ENCODE data around the gene STAC2. TPM values are rescaled to one million over a fixed set of nuclear protein-coding genes. Genes with fewer than 3 reads are reported as not detected.

Gene STAC2
- total and polyA plus RNA-seq, 2 donors (not counting 1 experiment from before 2014, with no cell fraction given), result not detected

GRCh38 chr17:39170109-39170508 lies 55.6 kb downstream of the STAC2 start:
- peaks cover 23% of the 10 kb centered on the region for H3K4me1 Mint-ChIP-seq
- TF ChIP-seq EZH2 (IDR thresholded peaks at IDR 0.05; ENCODE audit: borderline replicate concordance, insufficient read depth, low read depth, low read length, poor library complexity, severe bottlenecking), result no peak
- TF ChIP-seq CTCF (IDR thresholded peaks at IDR 0.05), result no peak
- Histone ChIP-seq H3K9me3 (ENCODE audit: control extremely low read depth in 1 of 3, control insufficient read depth in 2 of 3, insufficient read depth in 1 of 3, low read length in 2 of 3) (peaks cover 0 to 12% (median 0%) of the 10 kb centered on the region in 3 donors), H3K4me1 (ENCODE audit: control insufficient read depth in 2 of 2, insufficient read depth in 2 of 2, low read length in 2 of 2) (peaks cover 24 to 29% of the 10 kb centered on the region in 2 donors), H3K79me2 (ENCODE audit: control insufficient read depth, insufficient read depth, low read length) (no peaks in the 10 kb centered on the region), H3K4me3 (ENCODE audit: control extremely low read depth in 1 of 5, extremely low read depth in 1 of 5, insufficient read depth in 1 of 5, low read depth in 2 of 5, low read length in 4 of 5) (no peak overlapping the region), H3K27ac (ENCODE audit: low read length in 2 of 2) (no peak overlapping the region), H3K9ac (ENCODE audit: low read length) (no peak overlapping the region), H3K4me2 (replicated peaks; ENCODE audit: low read depth, low read length, poor library complexity, severe bottlenecking) (no peak overlapping the region), H3K36me3 (replicated peaks in 1 of 2; ENCODE audit: control extremely low read depth in 1 of 2, control insufficient read depth in 1 of 2, extremely low read depth in 1 of 2, insufficient read depth in 2 of 2, low read length in 1 of 2) (no peaks in the 10 kb centered on the region), H3K27me3 (replicated peaks in 1 of 4; ENCODE audit: control extremely low read depth in 1 of 4, control insufficient read depth in 3 of 4, insufficient read depth in 4 of 4, low read length in 3 of 4) (peaks cover 0 to 61% (median 20%) of the 10 kb centered on the region in 4 experiments), H4K20me1 (ENCODE audit: control insufficient read depth, insufficient read depth, low read length, poor library complexity, severe bottlenecking) (no peaks in the 10 kb centered on the region), H2AFZ (ENCODE audit: insufficient read depth, low read depth, low read length, poor library complexity, severe bottlenecking) (no peak overlapping the region)
- POLR2A ChIA-PET, result no interaction called here
- WGBS (ENCODE audit: insufficient coverage), result 14% methylated on average over 3 of the region's 4 CpGs
- no peak overlapping the region for H3K27ac Mint-ChIP-seq
- no peaks in the 10 kb centered on the region for H3K9me3 Mint-ChIP-seq (ENCODE audit: insufficient read depth)
- ATAC-seq (ENCODE audit: low read depth) (no peak), DNase-seq (no peak)
- CTCF ChIA-PET, result interaction anchor here (1.2 to 6.9 kb wide), 4 partner anchors 9 to 188 kb away, joined by 3 to 77 read pairs (median 5); no protein-coding TSS in a partner anchor
- no peak overlapping the region for H3K4me3 Mint-ChIP-seq
- intact Hi-C loops (cut with micrococcal nuclease), result no loop called here
- peaks cover 31% of the 10 kb centered on the region for H3K27me3 Mint-ChIP-seq

- DNase-seq (no peak), ATAC-seq (ENCODE audit: low read depth) (no peak)
- H3K4me3 ChIP-seq (ENCODE audit: control extremely low read depth in 1 of 5, extremely low read depth in 1 of 5, insufficient read depth in 1 of 5, low read depth in 2 of 5, low read length in 4 of 5), result no peak overlapping the region
- H3K4me3 Mint-ChIP-seq, result no peak overlapping the region
- intact Hi-C loops (cut with micrococcal nuclease), result no loop called here
- H3K27ac ChIP-seq (ENCODE audit: low read length in 2 of 2), result no peak overlapping the region
- peaks cover 27% of the 10 kb centered on the region for H3K4me1 Mint-ChIP-seq
- H3K27me3 ChIP-seq (replicated peaks in 1 of 4; ENCODE audit: control extremely low read depth in 1 of 4, control insufficient read depth in 3 of 4, insufficient read depth in 4 of 4, low read length in 3 of 4), result peaks cover 0 to 63% (median 20%) of the 10 kb centered on the region in 4 experiments
- ChIA-PET CTCF (interaction anchor here (0.7 to 6.9 kb wide), 5 partner anchors 14 to 1086 kb away, joined by 3 to 77 read pairs (median 4); no protein-coding TSS in a partner anchor), POLR2A (interaction anchor here (0.6 to 0.7 kb wide), 2 partner anchors 17 to 464 kb away, joined by 3 to 5 read pairs; no protein-coding TSS in a partner anchor)
- H3K36me3 ChIP-seq (replicated peaks in 1 of 2; ENCODE audit: control extremely low read depth in 1 of 2, control insufficient read depth in 1 of 2, extremely low read depth in 1 of 2, insufficient read depth in 2 of 2, low read length in 1 of 2), result no peaks in the 10 kb centered on the region
- WGBS (ENCODE audit: insufficient coverage), result 90% methylated on average over 1 of the region's 3 CpGs
- no peaks in the 10 kb centered on the region for H3K79me2 ChIP-seq (ENCODE audit: control insufficient read depth, insufficient read depth, low read length)
- TF ChIP-seq CTCF (IDR thresholded peaks at IDR 0.05) (no peak), EZH2 (IDR thresholded peaks at IDR 0.05; ENCODE audit: borderline replicate concordance, insufficient read depth, low read depth, low read length, poor library complexity, severe bottlenecking) (no peak)
- no peak overlapping the region for H3K9ac ChIP-seq (ENCODE audit: low read length)
- H3K27me3 Mint-ChIP-seq, result peaks cover 37% of the 10 kb centered on the region
- no peaks in the 10 kb centered on the region for H3K9me3 Mint-ChIP-seq (ENCODE audit: insufficient read depth)
- no peaks in the 10 kb centered on the region for H4K20me1 ChIP-seq (ENCODE audit: control insufficient read depth, insufficient read depth, low read length, poor library complexity, severe bottlenecking)
- no peak overlapping the region for H3K27ac Mint-ChIP-seq
- H3K4me1 ChIP-seq (ENCODE audit: control insufficient read depth in 2 of 2, insufficient read depth in 2 of 2, low read length in 2 of 2), result peaks cover 25 to 29% of the 10 kb centered on the region in 2 donors
- H3K9me3 ChIP-seq (ENCODE audit: control extremely low read depth in 1 of 3, control insufficient read depth in 2 of 3, insufficient read depth in 1 of 3, low read length in 2 of 3), result peaks cover 0 to 12% (median 0%) of the 10 kb centered on the region in 3 donors
- no peak overlapping the region for H3K4me2 ChIP-seq (replicated peaks; ENCODE audit: low read depth, low read length, poor library complexity, severe bottlenecking)
- H2AFZ ChIP-seq (ENCODE audit: insufficient read depth, low read depth, low read length, poor library complexity, severe bottlenecking), result no peak overlapping the region
Measured at GRCh38 chr17:39169518-39169917, 56.2 kb downstream of the STAC2 start.
